Breast epithelium (tissue), 4 donors: ENCODE data around the gene TMEM196. TPM values are rescaled to one million over a fixed set of nuclear protein-coding genes. Genes with fewer than 3 reads are reported as not detected.
A peak's percentile ranks its signal among the peaks of the same experiment; 100 is the strongest.

ENCODE experiments used
- DNase-seq, 2 donors: peaks; one replicate each; pipeline ENCODE4 v3.0.0-alpha.2; 2019; ENCODE audit warnings: low spot score in 2 of 2
- H3K27ac ChIP-seq, 2 donors: fragments of 200-600 bp; sonication (generic) in 1 of 2; one replicate each; pipeline ENCODE4 v1.5.1; 2016 to 2019; ENCODE audit warnings: mild to moderate bottlenecking in 1 of 2
- H3K27me3 ChIP-seq, 2 donors: fragments of 200-600 bp; sonication (generic) in 1 of 2; one replicate each; pipeline versions ENCODE4 v1.5.1 to v1.6.0; 2017 to 2019; ENCODE audit warnings: control low read depth in 1 of 2, mild to moderate bottlenecking in 1 of 2
- H3K36me3 ChIP-seq: fragments of 200-600 bp; one replicate; pipeline ENCODE4 v1.5.1; 2019
- H3K4me1 ChIP-seq, 2 donors: fragments of 200-600 bp; sonication (generic); one replicate each; pipeline ENCODE4 v1.5.1; 2016 to 2019; ENCODE audit warnings: control low read depth in 1 of 2
- H3K4me3 ChIP-seq, 3 donors: fragments of 200-600 bp; sonication (generic); 1 replicate in 2 of 3; 2 replicates in 1 of 3; pipeline ENCODE4 v1.5.1; 2016 to 2019; ENCODE audit warnings: mild to moderate bottlenecking in 3 of 3, moderate library complexity in 2 of 3
- H3K9me3 ChIP-seq, 2 donors: fragments of 200-600 bp; sonication (generic) in 1 of 2; one replicate each; pipeline ENCODE4 v1.5.1; 2016 to 2019; ENCODE audit warnings: control low read depth in 1 of 2
- POLR2A ChIP-seq: fragments of 450-650 bp; IDR thresholded peaks from one replicate; pipeline ENCODE4 v1.6.1; 2016; ENCODE audit warnings: antibody characterized with exemption, mild to moderate bottlenecking, moderate library complexity
- POLR2AphosphoS5 ChIP-seq, 3 donors: sonication (generic); formaldehyde crosslinking; IDR thresholded peaks; one replicate each; pipeline ENCODE4 v1.6.1; 2017; ENCODE audit warnings: antibody characterized with exemption in 3 of 3
- intact Hi-C: fragments of 100-400 bp; cut with DNase I; formaldehyde crosslinking; loops from one replicate; pipeline ENCODE4 v1.15.1; 2023; ENCODE audit warnings: low total_unique reads
- total RNA-seq, 3 donors: library from RNA; depleted of rRNA; stranded (reverse); fragments of >200 nt; gene quantifications; one replicate each; pipeline ENCODE4 v1.1.0, GENCODE V29; 2016
- TF ChIP-seq, protein P1 (sequence below), 3 donors: fragments of 450-650 bp; IDR thresholded peaks; one replicate each; pipeline ENCODE4 v1.5.1; 2016 to 2017; ENCODE audit warnings: antibody characterized with exemption in 3 of 3, mild to moderate bottlenecking in 3 of 3, moderate library complexity in 3 of 3

TMEM196 gene
- total RNA-seq, 3 donors from 2014 or later = not detected

GRCh38 chr7:19744075-19744474 is 29.3 kb downstream of the TMEM196 start:
- Histone ChIP-seq H3K9me3 (no peaks in the 10 kb centered on the region), H3K4me1 (no peaks in the 10 kb centered on the region), H3K4me3 (no peak overlapping the region), H3K36me3 (no peaks in the 10 kb centered on the region), H3K27me3 (no peaks in the 10 kb centered on the region), H3K27ac (no peak overlapping the region)
- intact Hi-C loops = no loop called here
- DNase-seq = no peak
- TF ChIP-seq POLR2A = no peak
- TF ChIP-seq, protein P1, sequence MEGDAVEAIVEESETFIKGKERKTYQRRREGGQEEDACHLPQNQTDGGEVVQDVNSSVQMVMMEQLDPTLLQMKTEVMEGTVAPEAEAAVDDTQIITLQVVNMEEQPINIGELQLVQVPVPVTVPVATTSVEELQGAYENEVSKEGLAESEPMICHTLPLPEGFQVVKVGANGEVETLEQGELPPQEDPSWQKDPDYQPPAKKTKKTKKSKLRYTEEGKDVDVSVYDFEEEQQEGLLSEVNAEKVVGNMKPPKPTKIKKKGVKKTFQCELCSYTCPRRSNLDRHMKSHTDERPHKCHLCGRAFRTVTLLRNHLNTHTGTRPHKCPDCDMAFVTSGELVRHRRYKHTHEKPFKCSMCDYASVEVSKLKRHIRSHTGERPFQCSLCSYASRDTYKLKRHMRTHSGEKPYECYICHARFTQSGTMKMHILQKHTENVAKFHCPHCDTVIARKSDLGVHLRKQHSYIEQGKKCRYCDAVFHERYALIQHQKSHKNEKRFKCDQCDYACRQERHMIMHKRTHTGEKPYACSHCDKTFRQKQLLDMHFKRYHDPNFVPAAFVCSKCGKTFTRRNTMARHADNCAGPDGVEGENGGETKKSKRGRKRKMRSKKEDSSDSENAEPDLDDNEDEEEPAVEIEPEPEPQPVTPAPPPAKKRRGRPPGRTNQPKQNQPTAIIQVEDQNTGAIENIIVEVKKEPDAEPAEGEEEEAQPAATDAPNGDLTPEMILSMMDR (IDR thresholded peaks at IDR 0.05) = no peak
- no peak for TF ChIP-seq POLR2AphosphoS5 (IDR thresholded peaks at IDR 0.05)

- intact Hi-C loops = no loop called here
- TF ChIP-seq POLR2A (no peak), POLR2AphosphoS5 (IDR thresholded peaks at IDR 0.05) (no peak)
- TF ChIP-seq, protein P1 (IDR thresholded peaks at IDR 0.05) = no peak
- no peaks in the 10 kb centered on the region for H3K9me3 ChIP-seq
- H3K4me1 ChIP-seq = no peaks in the 10 kb centered on the region
- no peak for DNase-seq
- H3K27me3 ChIP-seq = peaks cover 0 to 6% of the 10 kb centered on the region in 2 donors
- no peaks in the 10 kb centered on the region for H3K36me3 ChIP-seq
- H3K4me3 ChIP-seq = no peak overlapping the region
- no peak overlapping the region for H3K27ac ChIP-seq
Measured at GRCh38 chr7:19728716-19729115, 44.7 kb downstream of the TMEM196 start.

GRCh38 chr7:19725770-19726169 is 47.6 kb downstream of the TMEM196 start:
- H3K4me1 ChIP-seq = no peaks in the 10 kb centered on the region
- intact Hi-C loops = no loop called here
- TF ChIP-seq, protein P1 (IDR thresholded peaks at IDR 0.05) = no peak
- TF ChIP-seq POLR2AphosphoS5 (IDR thresholded peaks at IDR 0.05) (no peak), POLR2A (no peak)
- peaks cover 0 to 6% of the 10 kb centered on the region in 2 donors for H3K27me3 ChIP-seq
- no peak overlapping the region for H3K4me3 ChIP-seq
- no peaks in the 10 kb centered on the region for H3K9me3 ChIP-seq
- no peak for DNase-seq
- no peaks in the 10 kb centered on the region for H3K36me3 ChIP-seq
- H3K27ac ChIP-seq = no peak overlapping the region

GRCh38 chr7:19715499-19715898 is 57.9 kb downstream of the TMEM196 start:
- no peak overlapping the region for H3K4me3 ChIP-seq
- H3K36me3 ChIP-seq = no peaks in the 10 kb centered on the region
- no peak for TF ChIP-seq POLR2AphosphoS5 (IDR thresholded peaks at IDR 0.05)
- TF ChIP-seq, protein P1 (IDR thresholded peaks at IDR 0.05) = no peak
- TF ChIP-seq POLR2A = no peak
- H3K9me3 ChIP-seq = no peaks in the 10 kb centered on the region
- intact Hi-C loops = no loop called here
- DNase-seq = no peak
- no peaks in the 10 kb centered on the region for H3K4me1 ChIP-seq
- H3K27me3 ChIP-seq = no peaks in the 10 kb centered on the region
- H3K27ac ChIP-seq = no peak overlapping the region

GRCh38 chr7:19713676-19714075 is 59.7 kb downstream of the TMEM196 start:
- no peak for TF ChIP-seq POLR2AphosphoS5 (IDR thresholded peaks at IDR 0.05)
- TF ChIP-seq, protein P1 (IDR thresholded peaks at IDR 0.05) = peak; percentile 23 to 54 (median 48)
- TF ChIP-seq POLR2A = no peak
- Histone ChIP-seq H3K27me3 (no peaks in the 10 kb centered on the region), H3K4me1 (no peaks in the 10 kb centered on the region), H3K9me3 (no peaks in the 10 kb centered on the region), H3K4me3 (no peak overlapping the region), H3K36me3 (no peaks in the 10 kb centered on the region), H3K27ac (no peak overlapping the region)
- intact Hi-C loops = no loop called here
- DNase-seq = no peak
